ENCODE results near the gene DISC1.

- TF ChIP-seq ZNF512 (CRISPR knock-in tag; IDR thresholded peaks at IDR 0.05) (no peak), RNF2 (conservative IDR thresholded peaks at IDR 0.05; ENCODE audit: low read depth) (no peak), ZZZ3 (CRISPR knock-in tag; IDR thresholded peaks at IDR 0.05; ENCODE audit: borderline replicate concordance) (no peak), MAFF (IDR thresholded peaks at IDR 0.05; ENCODE audit: low read depth, low read length) (no peak), CTCF (CRISPR knock-in tag; IDR thresholded peaks at IDR 0.05) (no peak), POLR2AphosphoS2 (IDR thresholded peaks at IDR 0.05; ENCODE audit: low read depth, low read length) (no peak), ZUFSP (CRISPR knock-in tag; IDR thresholded peaks at IDR 0.05; ENCODE audit: borderline replicate concordance) (no peak), ZNF232 (CRISPR knock-in tag; IDR thresholded peaks at IDR 0.05; ENCODE audit: borderline replicate concordance) (no peak), LCORL (IDR thresholded peaks at IDR 0.05) (no peak), LCORL (CRISPR knock-in tag; IDR thresholded peaks at IDR 0.05) (no peak)
Measured at GRCh38 chr1:231634323-231635013, 7.9 kb downstream of the DISC1 start.
